ENCODE results near the gene SF3A2.
A peak's percentile ranks its signal among the peaks of the same experiment; 100 is the strongest.

- TF ChIP-seq CTCF (conservative IDR thresholded peaks at IDR 0.05; ENCODE audit: low read length) (peak; percentile 97), EZH2phosphoT487 (IDR thresholded peaks at IDR 0.05; ENCODE audit: borderline replicate concordance) (no peak)
Measured at GRCh38 chr19:2236314-2237050, at the start of gene SF3A2, which contains the start of gene PLEKHJ1.
